GM13976 (cell line): ENCODE results near the gene ULK1.

Experiments
- DNase-seq: peaks from one replicate; pipeline ENCODE4 v3.0.0; 2012; ENCODE audit warnings: low spot score
- in situ Hi-C: fragments of 300-500 bp; cut with MboI; formaldehyde crosslinking; loops from one replicate; pipeline ENCODE4 v1.12.0; 2022; ENCODE audit warnings: low sequenced_read_pairs, mixed read lengths, inconsistent platforms; ENCODE audit not compliant: unreplicated experiment
- TF ChIP-seq, protein P1 (sequence below): IDR thresholded peaks from 2 replicates; pipeline ENCODE4 v1.5.1; 2012; ENCODE audit warnings: borderline replicate concordance, mild to moderate bottlenecking; ENCODE audit not compliant: insufficient read depth; ENCODE audit errors: extremely low read depth, missing control alignments, control extremely low read depth

Gene ULK1

DNA sequence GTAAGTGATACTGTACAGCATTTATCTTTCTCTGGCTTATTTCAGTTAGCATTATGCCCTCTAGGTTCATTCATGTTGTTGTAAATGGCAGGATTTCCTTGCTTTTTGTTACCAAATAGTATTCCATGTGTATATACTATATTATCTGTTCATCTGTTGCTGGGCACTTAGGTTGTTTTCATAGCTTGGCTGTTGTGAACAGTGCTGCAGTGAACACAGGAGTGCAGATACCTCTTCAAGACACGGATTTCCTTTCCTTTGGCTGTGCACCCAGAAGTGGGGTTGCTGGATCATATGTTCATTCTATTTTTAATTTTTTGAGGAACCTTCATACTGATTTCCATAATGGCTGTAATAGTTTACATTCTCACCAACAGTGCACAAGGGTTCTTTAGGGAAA is 76.8 kb downstream of the ULK1 start:
- no peak for DNase-seq
- in situ Hi-C loops: no loop called here
- TF ChIP-seq, protein P1, sequence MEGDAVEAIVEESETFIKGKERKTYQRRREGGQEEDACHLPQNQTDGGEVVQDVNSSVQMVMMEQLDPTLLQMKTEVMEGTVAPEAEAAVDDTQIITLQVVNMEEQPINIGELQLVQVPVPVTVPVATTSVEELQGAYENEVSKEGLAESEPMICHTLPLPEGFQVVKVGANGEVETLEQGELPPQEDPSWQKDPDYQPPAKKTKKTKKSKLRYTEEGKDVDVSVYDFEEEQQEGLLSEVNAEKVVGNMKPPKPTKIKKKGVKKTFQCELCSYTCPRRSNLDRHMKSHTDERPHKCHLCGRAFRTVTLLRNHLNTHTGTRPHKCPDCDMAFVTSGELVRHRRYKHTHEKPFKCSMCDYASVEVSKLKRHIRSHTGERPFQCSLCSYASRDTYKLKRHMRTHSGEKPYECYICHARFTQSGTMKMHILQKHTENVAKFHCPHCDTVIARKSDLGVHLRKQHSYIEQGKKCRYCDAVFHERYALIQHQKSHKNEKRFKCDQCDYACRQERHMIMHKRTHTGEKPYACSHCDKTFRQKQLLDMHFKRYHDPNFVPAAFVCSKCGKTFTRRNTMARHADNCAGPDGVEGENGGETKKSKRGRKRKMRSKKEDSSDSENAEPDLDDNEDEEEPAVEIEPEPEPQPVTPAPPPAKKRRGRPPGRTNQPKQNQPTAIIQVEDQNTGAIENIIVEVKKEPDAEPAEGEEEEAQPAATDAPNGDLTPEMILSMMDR: no peak
